K562 (cell line): Measurements from ENCODE around the gene BAZ2A. TPM values are rescaled to one million over a fixed set of nuclear protein-coding genes. Genes with fewer than 3 reads are reported as not detected.

Experiments
- BHLHE40 ChIP-seq: IDR thresholded peaks from 2 replicates; pipeline ENCODE4 v1.6.1; 2011; ENCODE audit warnings: low read length, improper control_type of control experiment
- GTF2A2 ChIP-seq: IDR thresholded peaks from 2 replicates; pipeline ENCODE4 v1.6.1; 2016; ENCODE audit warnings: mild to moderate bottlenecking, missing genetic modification characterization, missing compliant biosample characterization
- KAT2B ChIP-seq: IDR thresholded peaks from one replicate; pipeline ENCODE4 v1.6.1; 2012; ENCODE audit warnings: low read depth, mild to moderate bottlenecking, control low read depth, inconsistent platforms, low read length, moderate library complexity
- MTA3 ChIP-seq: fragments of 450-650 bp; formaldehyde crosslinking; IDR thresholded peaks from 2 replicates; pipeline ENCODE4 v1.6.1; 2017; ENCODE audit warnings: mild to moderate bottlenecking, borderline replicate concordance
- POLR2G ChIP-seq: fragments of 200-400 bp; formaldehyde crosslinking; IDR thresholded peaks from 2 replicates; pipeline ENCODE4 v1.6.1; 2017; ENCODE audit warnings: low read depth, mild to moderate bottlenecking, antibody characterized with exemption, low read length, moderate library complexity
- POLR3G ChIP-seq: IDR thresholded peaks from 2 replicates; pipeline ENCODE4 v1.6.1; 2011; ENCODE audit not compliant: insufficient read length, insufficient replicate concordance; ENCODE audit errors: extremely low read depth
- SAFB ChIP-seq: fragments of 200-400 bp; formaldehyde crosslinking; IDR thresholded peaks from 2 replicates; pipeline ENCODE4 v1.6.1; 2017; ENCODE audit warnings: low read depth, low read length, borderline replicate concordance
- SMAD2 ChIP-seq: fragments of 150-350 bp; IDR thresholded peaks from 2 replicates; pipeline ENCODE4 v1.6.1; 2014; ENCODE audit warnings: low read depth, mild to moderate bottlenecking, low read length
- SMC3 ChIP-seq: conservative IDR thresholded peaks from 2 replicates; pipeline ENCODE4 v1.6.1; 2011; ENCODE audit warnings: low read depth, low read length, improper control_type of control experiment; ENCODE audit not compliant: insufficient read depth
- TOE1 ChIP-seq, 2 experiments: fragments of 450-650 bp in 1 of 2; sonication (generic) in 1 of 2; formaldehyde crosslinking in 1 of 2; IDR thresholded peaks; 2 replicates each; pipeline versions ENCODE4 v1.7.1 to v1.8.0; 2016 to 2022; ENCODE audit warnings: borderline replicate concordance in 2 of 2, mild to moderate bottlenecking in 2 of 2, antibody characterized with exemption in 1 of 2, inconsistent platforms in 1 of 2, low read depth in 1 of 2, missing genetic modification reagents in 1 of 2, moderate library complexity in 1 of 2
- ZNF282 ChIP-seq: sonication (generic); formaldehyde crosslinking; IDR thresholded peaks from 2 replicates; pipeline ENCODE4 v1.8.1; 2023; ENCODE audit warnings: missing genetic modification reagents
- ZNF347 ChIP-seq: fragments of 450-650 bp; formaldehyde crosslinking; IDR thresholded peaks from 2 replicates; pipeline ENCODE4 v1.4.0; 2020; ENCODE audit warnings: low read depth, mild to moderate bottlenecking, moderate library complexity
- ZNF79 ChIP-seq: fragments of 250-450 bp; sonication (Bioruptor Pico); IDR thresholded peaks from 2 replicates; pipeline ENCODE4 v1.4.0; 2020; ENCODE audit warnings: low read depth, mild to moderate bottlenecking, moderate library complexity
- polyA plus RNA-seq, 8 experiments: library from polyadenylated mRNA; depleted of rRNA in 4 of 8; stranded (reverse) in 5 of 8; unstranded in 3 of 8; fragments of >200 nt; fragmentation: Nextera tagmentation in 2 of 8; fragmentation: Illumina TruSeq in 1 of 8; extraction: Ambion mirVana in 2 of 8; extraction: Trizol in 1 of 8; gene quantifications; 2 replicates each; pipeline versions ENCODE4 v1.2.1 to v1.2.3, GENCODE V29; 2011 to 2014; ENCODE audit warnings: inconsistent platforms in 1 of 8, missing spikeins in 1 of 8
- total RNA-seq, 7 experiments: library from RNA; depleted of rRNA in 6 of 7; stranded (reverse); fragments of >200 nt in 6 of 7; fragmentation: Illumina TruSeq in 2 of 7; extraction: Trizol in 2 of 7; gene quantifications; 2 replicates each; pipeline versions ENCODE4 v1.2.1 to v1.2.3, GENCODE V29; 2011 to 2021; ENCODE audit warnings: low replicate concordance in 1 of 7
- TF ChIP-seq, protein P1 (sequence below): fragments of 250-450 bp; sonication (Bioruptor Pico); IDR thresholded peaks from 2 replicates; pipeline ENCODE4 v1.9.0; 2021; ENCODE audit warnings: mild to moderate bottlenecking, inconsistent platforms
- TF ChIP-seq, protein P2 (sequence below): fragments of 250-450 bp; sonication (Bioruptor Pico); IDR thresholded peaks from 2 replicates; pipeline ENCODE4 v1.4.0; 2020; ENCODE audit warnings: mild to moderate bottlenecking, moderate library complexity, borderline replicate concordance
- TF ChIP-seq, protein P3 (sequence below): sonication (generic); formaldehyde crosslinking; IDR thresholded peaks from 2 replicates; pipeline ENCODE4 v1.8.1; 2023; ENCODE audit warnings: mild to moderate bottlenecking, missing genetic modification reagents

BAZ2A gene
- total and polyA plus RNA-seq, 9 of the 15 experiments (the other 6 are each of a cell fraction or from before 2014, with no cell fraction given): 4.5 to 86.4 (median 26.2) TPM

DNA sequence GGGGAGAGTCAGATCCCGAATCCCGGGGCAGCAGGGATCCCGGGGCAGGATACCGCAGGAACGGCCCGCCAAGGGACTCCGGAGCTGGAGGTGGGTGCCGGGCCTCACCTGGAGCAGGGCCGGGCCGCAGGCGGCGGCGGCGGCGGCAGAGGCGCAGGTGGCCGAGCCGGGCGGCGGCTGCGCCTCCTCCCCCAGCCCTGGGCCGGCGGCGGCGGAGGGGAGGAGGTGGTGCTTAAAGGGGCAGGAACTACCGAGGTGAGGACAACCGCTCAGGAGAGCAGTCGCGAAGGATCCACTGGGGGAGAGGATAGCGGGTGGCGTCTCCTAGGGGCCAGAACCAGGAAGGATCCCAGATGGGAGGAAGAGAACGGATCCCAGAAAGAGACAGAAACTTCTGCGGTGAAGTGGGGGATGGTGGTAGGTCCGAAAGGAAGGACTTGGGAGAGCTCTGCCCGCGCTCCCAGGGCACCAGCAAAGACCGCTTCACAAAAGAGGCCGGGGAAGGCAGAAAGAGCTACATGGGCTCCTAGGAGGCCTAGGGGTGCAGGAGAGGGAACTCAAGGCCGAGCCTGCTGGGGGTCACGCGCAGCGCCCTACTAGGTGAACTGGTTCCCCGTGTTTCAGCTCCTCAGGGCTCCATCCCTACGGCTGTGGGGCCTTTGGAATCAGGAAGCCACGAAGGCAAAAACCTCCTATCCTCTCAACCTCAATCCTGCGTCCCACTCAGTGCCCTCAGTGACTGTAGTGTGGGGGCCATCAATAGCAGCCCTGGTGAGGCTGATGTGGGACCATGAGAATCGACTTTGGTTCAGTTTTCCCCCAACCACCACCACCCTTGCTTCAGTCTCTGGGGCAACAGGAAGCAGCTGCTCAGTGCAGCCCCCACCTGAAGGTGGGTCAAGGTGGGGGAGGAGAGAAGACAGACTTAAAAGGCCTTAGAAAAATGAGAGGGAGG is 5.0 kb upstream of the BAZ2A start (continued):
- peak; percentile 48; the same call in 1 of the 2 replicates for TF ChIP-seq MTA3
- no peak for TF ChIP-seq ZNF347 (CRISPR knock-in tag)
- peak; percentile 69 for TF ChIP-seq POLR2G
- no peak for TF ChIP-seq SAFB
- TF ChIP-seq BHLHE40: peak; percentile 41
- no peak for TF ChIP-seq GTF2A2
- TF ChIP-seq ZNF79: no peak
- TF ChIP-seq, protein P1, sequence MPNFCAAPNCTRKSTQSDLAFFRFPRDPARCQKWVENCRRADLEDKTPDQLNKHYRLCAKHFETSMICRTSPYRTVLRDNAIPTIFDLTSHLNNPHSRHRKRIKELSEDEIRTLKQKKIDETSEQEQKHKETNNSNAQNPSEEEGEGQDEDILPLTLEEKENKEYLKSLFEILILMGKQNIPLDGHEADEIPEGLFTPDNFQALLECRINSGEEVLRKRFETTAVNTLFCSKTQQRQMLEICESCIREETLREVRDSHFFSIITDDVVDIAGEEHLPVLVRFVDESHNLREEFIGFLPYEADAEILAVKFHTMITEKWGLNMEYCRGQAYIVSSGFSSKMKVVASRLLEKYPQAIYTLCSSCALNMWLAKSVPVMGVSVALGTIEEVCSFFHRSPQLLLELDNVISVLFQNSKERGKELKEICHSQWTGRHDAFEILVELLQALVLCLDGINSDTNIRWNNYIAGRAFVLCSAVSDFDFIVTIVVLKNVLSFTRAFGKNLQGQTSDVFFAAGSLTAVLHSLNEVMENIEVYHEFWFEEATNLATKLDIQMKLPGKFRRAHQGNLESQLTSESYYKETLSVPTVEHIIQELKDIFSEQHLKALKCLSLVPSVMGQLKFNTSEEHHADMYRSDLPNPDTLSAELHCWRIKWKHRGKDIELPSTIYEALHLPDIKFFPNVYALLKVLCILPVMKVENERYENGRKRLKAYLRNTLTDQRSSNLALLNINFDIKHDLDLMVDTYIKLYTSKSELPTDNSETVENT (CRISPR knock-in tag): no peak
- TF ChIP-seq SMAD2: no peak
- no peak for TF ChIP-seq POLR3G
- TF ChIP-seq, protein P2, sequence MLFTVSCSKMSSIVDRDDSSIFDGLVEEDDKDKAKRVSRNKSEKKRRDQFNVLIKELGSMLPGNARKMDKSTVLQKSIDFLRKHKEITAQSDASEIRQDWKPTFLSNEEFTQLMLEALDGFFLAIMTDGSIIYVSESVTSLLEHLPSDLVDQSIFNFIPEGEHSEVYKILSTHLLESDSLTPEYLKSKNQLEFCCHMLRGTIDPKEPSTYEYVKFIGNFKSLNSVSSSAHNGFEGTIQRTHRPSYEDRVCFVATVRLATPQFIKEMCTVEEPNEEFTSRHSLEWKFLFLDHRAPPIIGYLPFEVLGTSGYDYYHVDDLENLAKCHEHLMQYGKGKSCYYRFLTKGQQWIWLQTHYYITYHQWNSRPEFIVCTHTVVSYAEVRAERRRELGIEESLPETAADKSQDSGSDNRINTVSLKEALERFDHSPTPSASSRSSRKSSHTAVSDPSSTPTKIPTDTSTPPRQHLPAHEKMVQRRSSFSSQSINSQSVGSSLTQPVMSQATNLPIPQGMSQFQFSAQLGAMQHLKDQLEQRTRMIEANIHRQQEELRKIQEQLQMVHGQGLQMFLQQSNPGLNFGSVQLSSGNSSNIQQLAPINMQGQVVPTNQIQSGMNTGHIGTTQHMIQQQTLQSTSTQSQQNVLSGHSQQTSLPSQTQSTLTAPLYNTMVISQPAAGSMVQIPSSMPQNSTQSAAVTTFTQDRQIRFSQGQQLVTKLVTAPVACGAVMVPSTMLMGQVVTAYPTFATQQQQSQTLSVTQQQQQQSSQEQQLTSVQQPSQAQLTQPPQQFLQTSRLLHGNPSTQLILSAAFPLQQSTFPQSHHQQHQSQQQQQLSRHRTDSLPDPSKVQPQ (CRISPR knock-in tag): no peak
- no peak for TF ChIP-seq KAT2B
- peak; percentile 45; the same call in 1 of the 2 replicates for TF ChIP-seq TOE1 (IDR thresholded peaks at IDR 0.05; ENCODE audit: borderline replicate concordance)
- no peak for TF ChIP-seq TOE1 (CRISPR knock-in tag; IDR thresholded peaks at IDR 0.05; ENCODE audit: borderline replicate concordance, low read depth)
- TF ChIP-seq, protein P3, sequence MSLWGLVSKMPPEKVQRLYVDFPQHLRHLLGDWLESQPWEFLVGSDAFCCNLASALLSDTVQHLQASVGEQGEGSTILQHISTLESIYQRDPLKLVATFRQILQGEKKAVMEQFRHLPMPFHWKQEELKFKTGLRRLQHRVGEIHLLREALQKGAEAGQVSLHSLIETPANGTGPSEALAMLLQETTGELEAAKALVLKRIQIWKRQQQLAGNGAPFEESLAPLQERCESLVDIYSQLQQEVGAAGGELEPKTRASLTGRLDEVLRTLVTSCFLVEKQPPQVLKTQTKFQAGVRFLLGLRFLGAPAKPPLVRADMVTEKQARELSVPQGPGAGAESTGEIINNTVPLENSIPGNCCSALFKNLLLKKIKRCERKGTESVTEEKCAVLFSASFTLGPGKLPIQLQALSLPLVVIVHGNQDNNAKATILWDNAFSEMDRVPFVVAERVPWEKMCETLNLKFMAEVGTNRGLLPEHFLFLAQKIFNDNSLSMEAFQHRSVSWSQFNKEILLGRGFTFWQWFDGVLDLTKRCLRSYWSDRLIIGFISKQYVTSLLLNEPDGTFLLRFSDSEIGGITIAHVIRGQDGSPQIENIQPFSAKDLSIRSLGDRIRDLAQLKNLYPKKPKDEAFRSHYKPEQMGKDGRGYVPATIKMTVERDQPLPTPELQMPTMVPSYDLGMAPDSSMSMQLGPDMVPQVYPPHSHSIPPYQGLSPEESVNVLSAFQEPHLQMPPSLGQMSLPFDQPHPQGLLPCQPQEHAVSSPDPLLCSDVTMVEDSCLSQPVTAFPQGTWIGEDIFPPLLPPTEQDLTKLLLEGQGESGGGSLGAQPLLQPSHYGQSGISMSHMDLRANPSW: no peak
- no peak for TF ChIP-seq ZNF282 (CRISPR knock-in tag)
- TF ChIP-seq SMC3: peak; percentile 13; the same call in 1 of the 2 replicates
